Medulla oblongata (tissue), 1 donor: ENCODE data around the gene NPRL2.
A peak's percentile ranks its signal among the peaks of the same experiment; 100 is the strongest.

Experiments
- DNase-seq: peaks from one replicate; pipeline ENCODE4 v3.0.0-alpha.2; 2015; ENCODE audit errors: extremely low spot score

NPRL2 gene

GRCh38 chr3:50350527-50351322, at the start of gene NPRL2, which contains the start of gene CYB561D2:
Gene NPRL2 (minus strand): TSS chr3:50350775. CDS start chr3:50350652, 123 bp downstream.
Gene CYB561D2 (plus strand): TSS chr3:50350862. CDS start chr3:50351434, 572 bp downstream.
- DNase-seq: peak; percentile 98

- DNase-seq: no peak
Measured at GRCh38 chr3:50396502-50396901, 45.9 kb upstream of the NPRL2 start.

GRCh38 chr3:50395070-50395860, 44.7 kb upstream of the NPRL2 start:
- DNase-seq: no peak

GRCh38 chr3:50393061-50393460, 42.5 kb upstream of the NPRL2 start:
- no peak for DNase-seq

- DNase-seq: peak; percentile 63
Measured at GRCh38 chr3:50392101-50392715, 41.6 kb upstream of the NPRL2 start.

GRCh38 chr3:50390508-50391224, 40.1 kb upstream of the NPRL2 start:
- peak; percentile 18 for DNase-seq

GRCh38 chr3:50389414-50389767, 38.8 kb upstream of the NPRL2 start:
- DNase-seq: no peak

- DNase-seq: no peak
Measured at GRCh38 chr3:50388720-50389413, 38.3 kb upstream of the NPRL2 start.

- DNase-seq: no peak
Measured at GRCh38 chr3:50388016-50388719, 37.6 kb upstream of the NPRL2 start.

- no peak for DNase-seq
Measured at GRCh38 chr3:50385754-50386153, 35.2 kb upstream of the NPRL2 start.

- DNase-seq: no peak
Measured at GRCh38 chr3:50383750-50384149, 33.2 kb upstream of the NPRL2 start.

GRCh38 chr3:50382722-50383121, 32.1 kb upstream of the NPRL2 start:
- DNase-seq: no peak

- no peak for DNase-seq
Measured at GRCh38 chr3:50381383-50381782, 30.8 kb upstream of the NPRL2 start.

- DNase-seq: no peak
Measured at GRCh38 chr3:50380405-50381085, 30.0 kb upstream of the NPRL2 start.

- no peak for DNase-seq
Measured at GRCh38 chr3:50378757-50379156, 28.2 kb upstream of the NPRL2 start.

- no peak for DNase-seq
Measured at GRCh38 chr3:50378024-50378423, 27.4 kb upstream of the NPRL2 start.

GRCh38 chr3:50375258-50375931, 24.8 kb upstream of the NPRL2 start:
- no peak for DNase-seq

- DNase-seq: no peak
Measured at GRCh38 chr3:50374363-50375257, 24.0 kb upstream of the NPRL2 start.
